ENCODE results near the gene CCR4.
"Not testable (repeated sequence)": the region's sequence is repeated elsewhere in the genome, so short reads cannot be mapped to it uniquely, and the experiment has no call there.

CCR4 gene

GRCh38 chr3:32984918-32985317 is 33.5 kb downstream of the CCR4 start:
- not testable (repeated sequence) for DNase-seq

GRCh38 chr3:32989171-32989570 is 37.7 kb downstream of the CCR4 start:
- no peak for DNase-seq

GRCh38 chr3:32990116-32990515 is 38.7 kb downstream of the CCR4 start:
- DNase-seq = no peak

GRCh38 chr3:32991781-32992180 is 40.3 kb downstream of the CCR4 start:
- DNase-seq = no peak

GRCh38 chr3:32992310-32992686 is 40.9 kb downstream of the CCR4 start:
- no peak for DNase-seq

- no peak for DNase-seq
Measured at GRCh38 chr3:32994045-32994444, 42.6 kb downstream of the CCR4 start.

GRCh38 chr3:32995098-32995497 is 43.7 kb downstream of the CCR4 start:
- no peak for DNase-seq

- no peak for DNase-seq
Measured at GRCh38 chr3:32996048-32996754, 44.8 kb downstream of the CCR4 start.

GRCh38 chr3:32996755-32997091 is 45.3 kb downstream of the CCR4 start:
- no peak for DNase-seq

- DNase-seq = no peak
Measured at GRCh38 chr3:32998631-32999451, 47.4 kb downstream of the CCR4 start.

- DNase-seq = no peak
Measured at GRCh38 chr3:33000691-33001385, 49.4 kb downstream of the CCR4 start.

GRCh38 chr3:33001889-33002288 is 50.4 kb downstream of the CCR4 start:
- no peak for DNase-seq

GRCh38 chr3:33003308-33003707 is 51.9 kb downstream of the CCR4 start:
- no peak for DNase-seq

- no peak for DNase-seq
Measured at GRCh38 chr3:33004205-33004604, 52.8 kb downstream of the CCR4 start.

- DNase-seq = no peak
Measured at GRCh38 chr3:33004961-33005360, 53.5 kb downstream of the CCR4 start.
